IMR-90 (cell line): Measurements from ENCODE around the gene KCNQ1. TPM values are rescaled to one million over a fixed set of nuclear protein-coding genes. Genes with fewer than 3 reads are reported as not detected.

Experiments used
- ATAC-seq: fragments of 200-7000 bp; cut with Tn5 transposase; 2 replicates; pipeline ENCODE4 v1.9.1; 2020; ENCODE audit warnings: low read depth, mild to moderate bottlenecking, moderate library complexity
- BruUV-seq: library from RNA; stranded (reverse); fragments of 400-500 nt; replicated peaks from 2 replicates; lab custom pipeline; 2021; lab: Mats Ljungman, UMichigan
- CTCF ChIA-PET: fragments of 300-600 bp; formaldehyde crosslinking; extraction: SDS; loops from one replicate; lab custom pipeline; 2021; ENCODE audit warnings: antibody characterized with exemption; lab: Yijun Ruan, JAX
- POLR2A ChIA-PET: fragments of 300-600 bp; sonication (Branson Sonifier 250); formaldehyde crosslinking; loops from one replicate; lab custom pipeline; 2022; ENCODE audit warnings: antibody characterized with exemption; ENCODE audit not compliant: unreplicated experiment; lab: Charles Lee
- DNase-seq: peaks from one replicate; pipeline ENCODE4 v3.0.0; 2013
- H2AFZ ChIP-seq: replicated peaks from 2 replicates; pipeline ENCODE3; 2013; ENCODE audit warnings: low read length, mild to moderate bottlenecking; ENCODE audit not compliant: poor library complexity
- H2AK5ac ChIP-seq: 2 replicates; pipeline ENCODE4 v1.6.1; 2013; ENCODE audit warnings: low read depth, low read length, inconsistent platforms
- H2AK9ac ChIP-seq: replicated peaks from 2 replicates; pipeline ENCODE3; 2013; ENCODE audit warnings: mild to moderate bottlenecking, low read depth, low read length, moderate library complexity; ENCODE audit not compliant: poor library complexity
- H2BK120ac ChIP-seq: 2 replicates; pipeline ENCODE4 v1.6.1; 2013; ENCODE audit warnings: low read depth, low read length, inconsistent platforms
- H2BK15ac ChIP-seq: 3 replicates; pipeline ENCODE4 v1.6.1; 2013; ENCODE audit warnings: low read depth, low read length, inconsistent platforms
- H2BK20ac ChIP-seq: 2 replicates; pipeline ENCODE4 v1.6.1; 2013; ENCODE audit warnings: low read depth, mild to moderate bottlenecking, inconsistent platforms, low read length, moderate library complexity
- H2BK5ac ChIP-seq: 2 replicates; pipeline ENCODE4 v1.6.1; 2013; ENCODE audit warnings: mild to moderate bottlenecking, low read depth, low read length, inconsistent platforms; ENCODE audit not compliant: poor library complexity, severe bottlenecking
- H3K14ac ChIP-seq: replicated peaks from 2 replicates; pipeline ENCODE4 v1.6.1; 2013; ENCODE audit warnings: low read depth, low read length, inconsistent platforms
- H3K18ac ChIP-seq: 2 replicates; pipeline ENCODE4 v1.6.1; 2013; ENCODE audit warnings: low read depth, low read length, control low read depth
- H3K23ac ChIP-seq: 2 replicates; pipeline ENCODE4 v1.6.1; 2013; ENCODE audit warnings: low read depth, low read length, inconsistent platforms
- H3K27ac ChIP-seq: 2 replicates; pipeline ENCODE4 v1.5.1; 2013; ENCODE audit warnings: mild to moderate bottlenecking, control low read depth, low read length; ENCODE audit not compliant: insufficient read depth
- H3K27me3 ChIP-seq: 2 replicates; pipeline ENCODE4 v1.6.1; 2013; ENCODE audit warnings: low read length; ENCODE audit not compliant: control insufficient read depth, insufficient read depth
- H3K36me3 ChIP-seq: 2 replicates; pipeline ENCODE4 v1.6.1; 2013; ENCODE audit warnings: low read length, mixed read lengths; ENCODE audit not compliant: control insufficient read depth, insufficient read depth
- H3K4ac ChIP-seq: 2 replicates; pipeline ENCODE4 v1.6.1; 2013; ENCODE audit warnings: low read depth, low read length, inconsistent platforms
- H3K4me1 ChIP-seq: 2 replicates; pipeline ENCODE4 v1.6.1; 2013; ENCODE audit warnings: low read length, mixed read lengths; ENCODE audit not compliant: control insufficient read depth, insufficient read depth
- H3K4me2 ChIP-seq: 2 replicates; pipeline ENCODE4 v1.6.1; 2013; ENCODE audit warnings: low read depth, mild to moderate bottlenecking, control low read depth, low read length, moderate library complexity
- H3K4me3 ChIP-seq: 2 replicates; pipeline ENCODE4 v1.5.1; 2013; ENCODE audit warnings: low read depth, mild to moderate bottlenecking, control low read depth, low read length, moderate library complexity; ENCODE audit not compliant: insufficient read depth
- H3K56ac ChIP-seq: 2 replicates; pipeline ENCODE4 v1.6.1; 2013; ENCODE audit warnings: low read length, inconsistent platforms; ENCODE audit not compliant: insufficient read depth; ENCODE audit errors: extremely low read depth
- H3K79me1 ChIP-seq, 2 experiments: 2 replicates each; pipeline ENCODE4 v1.6.1; 2013; ENCODE audit warnings: low read length in 2 of 2, inconsistent platforms in 1 of 2, low read depth in 1 of 2
- H3K9ac ChIP-seq: 2 replicates; pipeline ENCODE4 v1.6.1; 2013; ENCODE audit warnings: low read depth, low read length, control low read depth
- H3K9me1 ChIP-seq: 2 replicates; pipeline ENCODE4 v1.6.1; 2013; ENCODE audit warnings: low read length, inconsistent platforms; ENCODE audit not compliant: insufficient read depth
- H3K9me3 ChIP-seq: 2 replicates; pipeline ENCODE4 v1.6.1; 2013; ENCODE audit warnings: low read length; ENCODE audit not compliant: control insufficient read depth, insufficient read depth
- H4K20me1 ChIP-seq: 2 replicates; pipeline ENCODE4 v1.6.1; 2013; ENCODE audit warnings: low read length, inconsistent platforms; ENCODE audit not compliant: insufficient read depth
- H4K5ac ChIP-seq: 2 replicates; pipeline ENCODE4 v1.6.1; 2013; ENCODE audit warnings: mild to moderate bottlenecking, low read depth, low read length, control low read depth
- H4K8ac ChIP-seq, 2 experiments: 2 replicates each; pipeline ENCODE4 v1.6.1; 2013; ENCODE audit warnings: low read depth in 2 of 2, low read length in 2 of 2, control low read depth in 1 of 2, inconsistent platforms in 1 of 2
- H4K91ac ChIP-seq: 2 replicates; pipeline ENCODE4 v1.6.1; 2013; ENCODE audit warnings: low read depth, low read length, inconsistent platforms; ENCODE audit not compliant: insufficient read depth
- CHD1 ChIP-seq: IDR thresholded peaks from 2 replicates; pipeline ENCODE4 v1.6.1; 2012; ENCODE audit warnings: low read depth, low read length, improper control_type of control experiment
- CTCF ChIP-seq: conservative IDR thresholded peaks from 2 replicates; pipeline ENCODE4 v1.5.1; 2012; ENCODE audit warnings: mild to moderate bottlenecking, low read depth, low read length, improper control_type of control experiment
- MAZ ChIP-seq: IDR thresholded peaks from 2 replicates; pipeline ENCODE4 v1.6.1; 2012; ENCODE audit warnings: low read depth, mild to moderate bottlenecking, low read length, improper control_type of control experiment, moderate library complexity, borderline replicate concordance
- RAD21 ChIP-seq: IDR thresholded peaks from 2 replicates; pipeline ENCODE4 v1.6.1; 2012; ENCODE audit warnings: low read length, improper control_type of control experiment
- SMC3 ChIP-seq: fragments of 150-350 bp; IDR thresholded peaks from 2 replicates; pipeline ENCODE4 v1.6.1; 2016; ENCODE audit warnings: low read depth, mild to moderate bottlenecking, antibody characterized with exemption, low read length, moderate library complexity
- WGBS, 2 experiments: methylation state at CpG; one replicate each; pipeline versions ENCODE4 v1.1.5 to v1.1.7; 2013; ENCODE audit warnings: missing lambda C conversion rate in 2 of 2; ENCODE audit not compliant: insufficient read length in 1 of 2; ENCODE audit errors: extremely low coverage in 2 of 2; 5-methylcytosine and 5-hydroxymethylcytosine counted together
- dilution Hi-C: fragments of 300-500 bp; cut with HindIII; formaldehyde crosslinking; loops from one replicate; pipeline ENCODE4 v1.14.3; 2018; ENCODE audit warnings: low sequenced_read_pairs; ENCODE audit not compliant: unreplicated experiment
- in situ Hi-C: fragments of 300-500 bp; cut with MboI; formaldehyde crosslinking; loops from 3 replicates; pipeline ENCODE4 v1.14.3; 2019; ENCODE audit warnings: low sequenced_read_pairs, inconsistent platforms, mixed read lengths
- intact Hi-C: fragments of 100-400 bp; cut with micrococcal nuclease; formaldehyde crosslinking; loops from 2 replicates; pipeline ENCODE4 v1.10.0; 2022
- polyA plus RNA-seq, 3 experiments: library from polyadenylated mRNA; depleted of rRNA; stranded (reverse); fragments of >200 nt; gene quantifications; 2 replicates each; pipeline ENCODE4 v1.2.3, GENCODE V29; 2012; ENCODE audit warnings: low replicate concordance in 1 of 3
- total RNA-seq: library from RNA; depleted of rRNA; stranded (reverse); fragments of >200 nt; gene quantifications from 2 replicates; pipeline ENCODE4 v1.2.3, GENCODE V29; 2012

Gene KCNQ1
- total and polyA plus RNA-seq, 2 of the 4 experiments (the other 2 are of a cell fraction) = 0.07 TPM; not detected in 1

- DNase-seq = no peak
- Histone ChIP-seq H3K4me1 (peaks cover 27% of the 10 kb centered on the region), H2AK5ac (peak overlapping the region; percentile 99), H3K9me1 (peaks cover 8% of the 10 kb centered on the region), H3K79me1 (peaks cover 0 to 5% of the 10 kb centered on the region in 2 experiments; a peak in 1 of 4 replicates), H2BK15ac (peak overlapping the region; percentile 83; the same call in 1 of the 3 replicates), H3K4me2 (peak overlapping the region; percentile 78), H4K91ac (peak overlapping the region; percentile 98), H3K4me3 (peak overlapping the region; percentile 44), H3K4ac (peak overlapping the region; percentile 99), H4K20me1 (no peaks in the 10 kb centered on the region), H2AK9ac (peak overlapping the region; percentile 96), H2AFZ (peak overlapping the region; percentile 100), H2BK20ac (no peak overlapping the region), H3K36me3 (no peaks in the 10 kb centered on the region), H3K27ac (peak overlapping the region; percentile 80), H3K27me3 (no peaks in the 10 kb centered on the region), H2BK5ac (no peak overlapping the region), H3K23ac (no peak overlapping the region), H3K56ac (no peak overlapping the region), H3K9me3 (no peaks in the 10 kb centered on the region), H4K8ac (peak overlapping the region; percentile 88 to 99), H3K9ac (peak overlapping the region; percentile 96), H4K5ac (peak overlapping the region; percentile 87), H3K18ac (no peak overlapping the region), H3K14ac (peak overlapping the region; percentile 95; the same call in 1 of the 2 replicates), H2BK120ac (peak overlapping the region; percentile 92)
- CTCF ChIA-PET = interaction anchor here (0.6 to 11.0 kb wide), 3 partner anchors 37 to 360 kb away, joined by 3 to 116 read pairs (median 3); no protein-coding TSS in a partner anchor
- POLR2A ChIA-PET = interaction anchor here (0.6 kb wide), 1 partner anchor 9 kb away, joined by 4 read pairs; no protein-coding TSS in a partner anchor
- no TSS peak for BruUV-seq
- WGBS, 2 experiments = no CpG with 5 or more reads among the region's 4 CpGs
- TF ChIP-seq MAZ = no peak
- TF ChIP-seq RAD21 = peak; percentile 25; the same call in 1 of the 2 replicates
- peak; percentile 26; the same call in 1 of the 2 replicates for TF ChIP-seq SMC3
- TF ChIP-seq CTCF = peak; percentile 34
- no peak for TF ChIP-seq CHD1
- ATAC-seq = peak; percentile 6
- intact Hi-C loops (loop anchor here (1.0 to 10.0 kb wide), 3 partner anchors 99 to 698 kb away; partner anchors contain the start of gene NAP1L4), in situ Hi-C loops (loop anchor here (10.0 to 25.0 kb wide), 2 partner anchors 468 to 706 kb away; no protein-coding TSS in a partner anchor), dilution Hi-C loops (no loop called here)
These were observed 448.2 kb downstream of the KCNQ1 start for GRCh38 chr11:2892967-2893528.
